T-helper 9 cell (primary cell): ENCODE data around the gene JPH4.
A peak's percentile ranks its signal among the peaks of the same experiment; 100 is the strongest.
"Not testable (repeated sequence)": the region's sequence is repeated elsewhere in the genome, so short reads cannot be mapped to it uniquely, and the experiment has no call there.

Source experiments
- DNase-seq: peaks from one replicate; pipeline ENCODE4 v3.0.0-alpha.2; 2020

Gene JPH4

GRCh38 chr14:23608454-23608853, 29.9 kb upstream of the JPH4 start:
- no peak for DNase-seq

- DNase-seq = no peak
These were observed 27.5 kb upstream of the JPH4 start for GRCh38 chr14:23605931-23606585.

- no peak for DNase-seq
These were observed 26.1 kb upstream of the JPH4 start for GRCh38 chr14:23604675-23605170.

- DNase-seq = no peak
These were observed 25.6 kb upstream of the JPH4 start for GRCh38 chr14:23604148-23604547.

DNA sequence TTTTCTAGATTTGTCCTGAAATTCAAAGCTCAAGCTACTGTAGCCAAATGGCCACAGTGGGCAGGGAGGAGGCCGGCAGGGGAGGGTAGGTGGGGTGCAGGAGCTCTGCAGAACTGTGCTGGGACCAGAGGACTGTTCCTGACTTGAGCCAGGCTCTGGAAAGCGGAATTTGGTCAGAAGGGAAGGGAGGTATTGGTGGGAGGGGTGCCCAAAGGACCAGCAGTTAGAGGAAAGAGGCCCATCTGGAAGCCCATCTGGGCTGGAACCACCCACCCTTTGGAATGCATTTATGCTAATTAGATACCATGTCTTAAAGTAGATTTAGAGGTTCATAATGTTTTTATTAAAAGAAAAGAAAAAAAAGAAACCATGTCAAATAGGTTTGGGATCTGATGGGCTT, 24.5 kb upstream of the JPH4 start:
- DNase-seq = no peak

- DNase-seq = no peak
These were observed 23.8 kb upstream of the JPH4 start for GRCh38 chr14:23602181-23603095.

GRCh38 chr14:23601845-23602180, 23.2 kb upstream of the JPH4 start:
- DNase-seq = no peak

GRCh38 chr14:23601424-23601823, 22.8 kb upstream of the JPH4 start:
- DNase-seq = no peak

DNA sequence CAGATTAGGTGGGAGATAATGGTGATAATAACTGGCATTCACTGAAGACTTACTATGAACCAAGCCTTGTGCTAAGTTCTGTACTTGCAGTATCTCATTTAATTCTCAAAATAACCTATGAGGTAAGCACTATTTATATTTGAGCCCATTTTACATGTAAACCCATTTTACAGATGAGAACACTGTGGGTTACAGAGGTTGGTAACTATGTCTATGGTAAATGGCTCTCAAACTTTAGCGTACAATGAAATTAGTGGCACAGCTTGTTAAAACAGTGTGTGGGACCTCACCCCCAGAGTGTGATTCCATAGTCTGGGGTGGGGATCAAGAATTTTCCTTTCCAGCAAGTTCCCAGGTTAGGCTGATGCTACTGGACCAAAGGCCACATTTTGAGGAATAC, 22.2 kb upstream of the JPH4 start:
- DNase-seq = no peak

GRCh38 chr14:23600322-23600707, 21.7 kb upstream of the JPH4 start:
- DNase-seq = no peak

GRCh38 chr14:23594191-23594590, 15.6 kb upstream of the JPH4 start:
- DNase-seq = not testable (repeated sequence)

DNA sequence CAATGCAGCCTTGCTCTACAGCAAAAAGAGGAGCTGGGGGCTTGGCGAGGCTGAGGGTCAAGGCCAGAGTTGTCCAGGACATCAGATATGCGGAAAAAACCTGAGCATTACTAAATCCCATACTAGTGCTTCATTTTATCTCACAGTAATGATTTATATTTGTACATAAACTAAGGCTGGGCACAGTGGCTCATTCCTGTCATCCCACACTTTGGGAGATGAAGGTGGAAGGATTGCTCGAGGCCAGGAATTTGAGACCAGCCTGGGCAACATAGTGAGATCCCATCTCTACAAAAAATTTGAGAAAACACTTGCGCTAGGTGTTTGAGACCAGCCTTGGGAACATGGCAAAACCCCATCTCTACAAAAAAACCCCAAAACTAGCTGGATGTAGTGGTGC, 11.6 kb upstream of the JPH4 start:
- DNase-seq = no peak

DNA sequence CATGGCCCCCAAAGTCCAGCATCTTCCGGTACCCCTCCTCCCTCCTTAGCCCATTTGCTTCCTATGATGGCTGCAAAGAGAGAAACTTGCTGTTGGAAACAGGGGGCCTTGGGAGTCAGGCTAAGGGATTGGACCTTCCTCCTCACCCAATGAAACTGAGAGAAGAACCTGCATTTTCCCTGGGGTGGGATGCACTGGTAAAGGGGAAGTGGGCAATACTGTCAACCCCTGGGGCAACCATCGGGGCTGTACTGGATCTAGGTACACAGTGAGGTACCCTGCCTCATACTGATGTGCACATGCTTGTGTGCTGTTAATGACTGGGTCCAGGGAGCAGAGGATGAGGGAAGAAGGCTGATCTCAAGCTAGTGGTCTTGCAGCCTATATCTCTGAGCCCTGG, 11.0 kb upstream of the JPH4 start:
- no peak for DNase-seq

DNA sequence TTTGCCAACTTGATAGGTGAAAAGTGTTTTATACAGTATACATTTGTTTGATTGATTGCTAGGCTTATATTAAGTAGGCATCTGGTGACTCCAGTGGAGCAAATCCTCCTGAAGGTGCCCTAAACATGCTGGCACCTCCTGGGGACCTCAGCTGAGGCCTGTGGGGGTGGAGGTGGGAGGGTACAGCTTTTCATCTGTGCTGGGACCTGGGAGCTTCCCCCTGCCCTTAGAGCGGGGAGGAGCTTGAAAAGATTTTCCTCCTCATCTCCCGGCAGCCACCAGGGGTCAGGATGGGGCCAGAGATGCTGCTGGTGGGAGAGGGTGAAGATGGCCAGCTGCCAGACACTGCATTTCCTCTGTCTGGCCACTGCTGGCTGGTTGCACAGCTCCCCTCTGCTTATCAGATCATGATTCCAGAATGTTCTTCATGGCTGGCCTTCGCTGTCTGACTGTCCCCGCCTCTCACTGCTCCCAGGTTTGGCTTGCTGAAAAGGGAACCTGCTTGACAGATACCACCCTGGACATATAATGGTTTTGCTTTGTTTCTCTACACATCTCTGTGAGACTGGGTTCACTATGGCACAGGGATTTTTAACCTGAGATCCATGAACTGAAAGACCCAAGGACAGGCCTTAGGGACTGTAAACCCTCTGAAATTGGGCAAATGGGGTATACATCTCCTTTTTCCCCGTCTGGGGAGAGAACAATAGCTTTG, 10.5 kb upstream of the JPH4 start:
- DNase-seq = peak; percentile 71

- not testable (repeated sequence) for DNase-seq
These were observed 6.1 kb upstream of the JPH4 start for GRCh38 chr14:23584527-23585203.

DNA sequence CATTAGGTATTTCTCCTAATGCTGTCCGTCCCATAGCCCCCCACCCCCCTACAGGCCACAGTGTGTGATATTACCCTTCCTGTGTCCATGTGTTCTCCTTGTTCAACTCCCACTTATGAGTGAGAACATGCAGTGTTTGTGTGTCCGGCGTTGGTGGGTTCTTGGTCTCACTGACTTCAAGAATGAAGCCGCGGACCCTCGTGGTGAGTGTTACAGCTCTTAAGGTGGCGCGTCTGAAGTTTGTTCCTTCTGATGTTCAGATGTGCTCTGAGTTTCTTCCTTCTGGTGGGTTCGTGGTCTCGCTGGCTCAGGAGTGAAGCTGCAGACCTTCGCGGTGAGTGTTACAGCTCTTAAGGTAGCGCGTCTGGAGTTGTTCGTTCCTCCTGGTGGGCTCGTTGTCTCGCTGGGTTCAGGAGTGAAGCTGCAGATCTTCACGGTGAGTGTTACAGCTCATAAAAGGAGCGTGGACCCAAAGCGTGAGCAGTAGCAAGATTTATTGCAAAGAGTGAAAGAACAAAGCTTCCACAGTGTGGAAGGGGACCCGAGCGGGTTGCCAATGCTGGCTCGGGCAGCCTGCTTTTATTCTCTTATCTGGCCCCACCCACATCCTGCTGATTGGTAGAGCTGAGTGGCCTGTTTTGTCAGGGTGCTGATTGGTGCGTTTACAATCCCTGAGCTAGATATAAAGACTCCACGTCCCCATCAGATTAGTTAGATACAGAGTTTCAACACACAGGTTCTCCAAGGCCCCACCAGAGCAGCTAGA, 5.4 kb upstream of the JPH4 start:
- DNase-seq = not testable (repeated sequence)

GRCh38 chr14:23582906-23583760, 4.5 kb upstream of the JPH4 start:
- no peak for DNase-seq

- DNase-seq = no peak
These were observed 2.3 kb upstream of the JPH4 start for GRCh38 chr14:23580948-23581281.

- DNase-seq = no peak
These were observed 1.7 kb upstream of the JPH4 start for GRCh38 chr14:23580152-23580926.

- DNase-seq = no peak
These were observed 1.1 kb upstream of the JPH4 start for GRCh38 chr14:23579739-23580138.

DNA sequence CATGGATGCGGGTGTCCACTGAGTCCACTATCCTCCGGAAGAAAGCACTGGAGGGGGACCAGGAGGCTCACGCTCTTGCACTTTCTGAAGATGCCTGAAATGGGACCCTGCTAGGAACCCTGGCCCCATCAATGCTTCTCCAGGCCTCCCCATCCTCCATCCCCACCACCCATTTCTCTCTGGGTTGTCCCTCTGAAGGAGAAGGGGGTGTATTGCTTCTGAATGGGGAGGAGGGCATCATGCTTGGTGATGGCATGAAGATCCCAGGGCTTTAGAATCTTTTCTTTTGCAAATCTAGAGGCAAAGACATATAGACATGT, 681 bp upstream of the JPH4 start:
- DNase-seq = no peak
